ENCODE data around the gene CDK9.
"Not testable (repeated sequence)": the region's sequence is repeated elsewhere in the genome, so short reads cannot be mapped to it uniquely, and the experiment has no call there.

The CDK9 gene

DNA sequence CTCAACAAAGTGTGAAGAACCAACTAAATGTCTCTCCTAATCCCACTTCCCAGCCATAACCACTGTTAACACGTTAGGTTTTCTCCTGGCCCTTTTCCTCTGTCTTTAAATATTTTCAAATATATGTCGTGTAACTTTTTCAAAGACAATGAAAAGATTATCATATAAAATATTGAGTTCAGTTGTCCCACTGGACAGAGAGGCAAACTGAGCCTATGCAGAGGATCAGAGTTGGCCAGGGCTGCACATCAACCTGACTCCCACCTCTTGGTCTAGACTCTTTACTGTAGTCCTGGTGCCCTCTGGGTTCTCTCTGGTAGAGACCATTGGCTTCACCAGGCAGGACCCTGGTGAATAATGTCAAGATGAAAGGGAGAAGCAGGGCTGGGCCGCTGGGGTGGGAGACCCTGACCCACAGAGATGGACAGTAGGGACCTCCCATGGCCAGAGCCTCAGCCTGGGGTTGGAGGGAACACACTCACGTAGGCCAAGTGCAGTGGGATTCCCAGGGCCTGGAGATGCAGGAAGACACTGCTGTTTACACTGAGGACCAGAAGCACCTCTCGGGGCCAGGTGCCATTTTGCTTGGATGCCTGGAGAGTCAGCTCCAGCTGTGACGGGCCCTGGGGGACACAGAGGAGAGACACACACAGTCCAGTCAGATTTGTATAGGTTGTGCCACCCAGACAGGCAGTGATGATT lies 43.5 kb downstream of the CDK9 start:
- no peak for DNase-seq

- DNase-seq = no peak
Measured at GRCh38 chr9:127832248-127832647, 46.4 kb downstream of the CDK9 start.

DNA sequence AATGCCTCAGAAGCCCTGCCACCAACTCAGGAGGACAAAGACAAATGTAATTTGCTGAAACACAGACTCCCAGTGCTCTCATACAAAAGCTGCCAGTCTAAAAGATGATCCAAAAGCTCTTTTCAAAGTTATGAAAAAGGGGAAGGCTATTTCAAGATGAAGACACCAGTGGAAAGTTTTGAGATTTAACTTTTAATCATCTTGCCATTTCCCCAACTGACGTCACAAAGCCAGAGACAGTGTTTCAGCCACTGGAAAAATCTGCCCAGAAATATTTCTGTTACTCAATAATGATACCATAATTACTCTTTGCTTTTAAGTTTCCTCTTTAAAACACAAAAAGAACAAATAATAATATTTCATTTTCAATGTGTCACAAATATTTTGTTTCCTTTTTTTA lies 47.7 kb downstream of the CDK9 start:
- no peak for DNase-seq

- DNase-seq = no peak
Measured at GRCh38 chr9:127835991-127836516, 50.2 kb downstream of the CDK9 start.

DNA sequence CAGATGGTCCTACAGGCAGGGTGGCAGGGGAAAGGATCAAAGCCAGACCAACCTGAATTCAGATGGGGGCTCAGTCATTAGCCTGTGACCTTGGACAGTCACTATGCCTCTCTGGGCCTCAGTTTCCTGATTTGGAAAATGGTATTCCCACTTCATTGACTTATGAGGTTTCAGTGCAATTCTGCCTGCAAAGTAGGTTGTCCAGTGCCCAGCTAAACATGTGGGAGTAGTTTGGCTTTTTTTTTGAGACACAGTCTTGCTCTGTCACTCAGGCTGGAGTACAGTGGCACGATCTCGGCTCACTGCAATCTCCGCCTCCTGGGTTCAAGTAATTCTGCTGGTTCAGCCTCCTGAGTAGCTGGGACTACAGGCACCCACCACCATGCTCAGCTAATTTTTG lies 50.7 kb downstream of the CDK9 start:
- DNase-seq = not testable (repeated sequence)

GRCh38 chr9:127837346-127837745 lies 51.5 kb downstream of the CDK9 start:
- DNase-seq = no peak

GRCh38 chr9:127838375-127839078 lies 52.7 kb downstream of the CDK9 start:
- DNase-seq = no peak

All from activated naive CD4-positive, alpha-beta T cell (primary cell).